Endothelial cell of umbilical vein (primary cell): ENCODE measurements around the gene CWC25. TPM values are rescaled to one million over a fixed set of nuclear protein-coding genes. Genes with fewer than 3 reads are reported as not detected.

Experiments
- BruUV-seq: library from RNA; stranded (reverse); fragments of 400-500 nt; replicated peaks from 2 replicates; lab custom pipeline; 2021; lab: Mats Ljungman, UMichigan
- CTCF ChIA-PET: fragments of 300-600, 350-600 bp; sonication (Branson Sonifier 250); formaldehyde crosslinking; loops from one replicate; lab custom pipeline; 2021; ENCODE audit warnings: antibody characterized with exemption, inconsistent platforms; lab: Charles Lee
- POLR2A ChIA-PET: fragments of 300-600, 350-600 bp; sonication (Branson Sonifier 250); formaldehyde crosslinking; loops from one replicate; lab custom pipeline; 2021; ENCODE audit warnings: antibody characterized with exemption, inconsistent platforms; lab: Charles Lee
- DNase-seq: peaks from one replicate; pipeline ENCODE4 v3.0.0-alpha.2; 2011; ENCODE audit warnings: low read depth, low spot score
- FAIRE-seq: peaks from 2 replicates; lab custom pipeline; 2011; peaks lifted over from hg19 to GRCh38; lab: Jason Lieb, UNC
- H2AFZ ChIP-seq: 2 replicates; pipeline ENCODE4 v1.6.0; 2012; ENCODE audit warnings: low read depth, low read length, control low read depth, inconsistent platforms
- H3K27ac ChIP-seq: 2 replicates; pipeline ENCODE4 v1.5.1; 2011; ENCODE audit warnings: low read depth, mild to moderate bottlenecking, control low read depth, low read length, moderate library complexity; ENCODE audit not compliant: insufficient read depth
- H3K27me3 ChIP-seq, 2 experiments: 2 replicates each; pipeline versions ENCODE4 v1.6.0 to v1.6.1; 2011; ENCODE audit warnings: low read length in 2 of 2, mixed read lengths in 1 of 2; ENCODE audit not compliant: control insufficient read depth in 2 of 2, insufficient read depth in 2 of 2
- H3K36me3 ChIP-seq, 2 experiments: 2 replicates in 1 of 2; 3 replicates in 1 of 2; pipeline ENCODE4 v1.5.1; 2011; ENCODE audit warnings: low read length in 2 of 2, mild to moderate bottlenecking in 1 of 2, moderate library complexity in 1 of 2; ENCODE audit not compliant: control insufficient read depth in 2 of 2, insufficient read depth in 2 of 2; ENCODE audit errors: extremely low read depth in 1 of 2
- H3K4me1 ChIP-seq: 3 replicates; pipeline ENCODE4 v1.5.1; 2011; ENCODE audit warnings: mild to moderate bottlenecking, low read length; ENCODE audit not compliant: control insufficient read depth, insufficient read depth; ENCODE audit errors: extremely low read depth
- H3K4me2 ChIP-seq: 2 replicates; pipeline ENCODE4 v1.6.1; 2011; ENCODE audit warnings: low read length, control low read depth, mixed read lengths; ENCODE audit not compliant: insufficient read depth
- H3K4me3 ChIP-seq, 3 experiments: fragments of 200-600 bp in 1 of 3; sonication (generic), shearing (Covaris generic) in 1 of 3; replicated peaks in 1 of 3; 2 replicates each; pipeline ENCODE4 v1.5.1; 2011 to 2016; ENCODE audit warnings: control low read depth in 3 of 3, low read length in 3 of 3, mild to moderate bottlenecking in 2 of 3, inconsistent platforms in 1 of 3, low read depth in 1 of 3, moderate library complexity in 1 of 3; ENCODE audit not compliant: insufficient read depth in 1 of 3
- H3K79me2 ChIP-seq: 2 replicates; pipeline ENCODE4 v1.6.0; 2012; ENCODE audit warnings: low read length, inconsistent platforms; ENCODE audit not compliant: control insufficient read depth, insufficient read depth
- H3K9ac ChIP-seq: replicated peaks from 2 replicates; pipeline ENCODE3; 2011; ENCODE audit warnings: low read length, control low read depth; ENCODE audit not compliant: insufficient read depth; ENCODE audit errors: extremely low read depth
- H3K9me1 ChIP-seq: replicated peaks from 3 replicates; pipeline ENCODE4 v1.6.0; 2011; ENCODE audit warnings: mild to moderate bottlenecking, low read length; ENCODE audit not compliant: control insufficient read depth, insufficient read depth; ENCODE audit errors: extremely low read depth
- H3K9me3 ChIP-seq: replicated peaks from 2 replicates; pipeline ENCODE4 v1.5.1; 2012; ENCODE audit warnings: low read length, inconsistent platforms; ENCODE audit not compliant: control insufficient read depth, insufficient read depth
- H4K20me1 ChIP-seq: replicated peaks from 2 replicates; pipeline ENCODE3; 2011; ENCODE audit warnings: mild to moderate bottlenecking, low read length; ENCODE audit not compliant: control insufficient read depth, insufficient read depth; ENCODE audit errors: extremely low read depth
- CTCF ChIP-seq, 2 donors: IDR thresholded peaks; 1 replicate in 1 of 2; 2 replicates in 1 of 2; pipeline ENCODE4 v1.5.1; 2011; ENCODE audit warnings: low read length in 2 of 2, mild to moderate bottlenecking in 2 of 2, moderate library complexity in 2 of 2, control low read depth in 1 of 2, inconsistent platforms in 1 of 2, low read depth in 1 of 2; ENCODE audit not compliant: insufficient read depth in 1 of 2; ENCODE audit errors: extremely low read depth in 1 of 2
- EZH2 ChIP-seq: IDR thresholded peaks from 2 replicates; pipeline ENCODE4 v1.6.1; 2012; ENCODE audit warnings: borderline replicate concordance, low read depth, mild to moderate bottlenecking, moderate library complexity, low read length, inconsistent platforms; ENCODE audit not compliant: severe bottlenecking
- FOS ChIP-seq: IDR thresholded peaks from 2 replicates; pipeline ENCODE4 v1.6.1; 2011; ENCODE audit warnings: mild to moderate bottlenecking, low read length, moderate library complexity, borderline replicate concordance; ENCODE audit not compliant: insufficient read depth
- GATA2 ChIP-seq: IDR thresholded peaks from 2 replicates; pipeline ENCODE4 v1.7.0; 2011; ENCODE audit warnings: low read depth, mild to moderate bottlenecking, moderate library complexity, mixed read lengths, low read length; ENCODE audit not compliant: insufficient read length, insufficient read depth
- JUN ChIP-seq: IDR thresholded peaks from 2 replicates; pipeline ENCODE4 v1.6.1; 2011; ENCODE audit warnings: borderline replicate concordance, low read depth; ENCODE audit not compliant: insufficient read length, insufficient read depth
- MAX ChIP-seq: IDR thresholded peaks from 2 replicates; pipeline ENCODE4 v1.6.1; 2011; ENCODE audit not compliant: insufficient read depth, insufficient read length
- POLR2A ChIP-seq: IDR thresholded peaks from 2 replicates; pipeline ENCODE4 v1.6.1; 2012; ENCODE audit warnings: low read depth, mild to moderate bottlenecking, control low read depth, low read length
- POLR2AphosphoS5 ChIP-seq: IDR thresholded peaks from 2 replicates; pipeline ENCODE4 v1.6.1; 2012; ENCODE audit warnings: low read depth, mild to moderate bottlenecking, control low read depth, low read length, moderate library complexity; ENCODE audit not compliant: insufficient read depth
- dilution Hi-C: fragments of 300-500 bp; cut with MboI; formaldehyde crosslinking; loops from one replicate; pipeline ENCODE4 v1.15.0; 2019; ENCODE audit warnings: low sequenced_read_pairs; ENCODE audit not compliant: extremely low pct_ligation_motif_present
- intact Hi-C: fragments of 100-400 bp; cut with micrococcal nuclease; formaldehyde crosslinking; loops from one replicate; pipeline ENCODE4 v1.10.0; 2022
- polyA plus RNA-seq, 4 experiments: library from polyadenylated mRNA; depleted of rRNA in 3 of 4; stranded (reverse) in 3 of 4; unstranded in 1 of 4; fragments of >200 nt; gene quantifications; 2 replicates each; pipeline versions ENCODE4 v1.2.1 to v1.2.3, GENCODE V29; 2011 to 2012; ENCODE audit warnings: missing spikeins in 1 of 4
- total RNA-seq: library from RNA; stranded (reverse); gene quantifications from 2 replicates; pipeline ENCODE4 v1.2.3, GENCODE V29; 2021

CWC25 gene
- total and polyA plus RNA-seq, 2 donors (not counting 3 experiments of a cell fraction or from before 2014, with no cell fraction given): 13.8 to 20.0 TPM

GRCh38 chr17:38786372-38786771 lies 38.7 kb downstream of the CWC25 start:
- ChIA-PET CTCF (no interaction called here), POLR2A (no interaction called here)
- dilution Hi-C loops: no loop called here
- no peak for DNase-seq
- no peak overlapping the region for H2AFZ ChIP-seq
- peaks cover 14 to 35% of the 10 kb centered on the region in 2 experiments for H3K36me3 ChIP-seq
- TF ChIP-seq FOS (no peak), JUN (no peak), POLR2A (no peak), GATA2 (no peak), CTCF (IDR thresholded peaks at IDR 0.05; ENCODE audit: extremely low read depth in 1 of 2, insufficient read depth in 1 of 2, low read depth in 1 of 2, low read length in 2 of 2) (no peak), POLR2AphosphoS5 (no peak), MAX (no peak), EZH2 (no peak)
- H3K27me3 ChIP-seq: no peaks in the 10 kb centered on the region
- H3K9ac ChIP-seq: no peak overlapping the region
- no peaks in the 10 kb centered on the region for H3K9me3 ChIP-seq
- no peak overlapping the region for H3K27ac ChIP-seq
- FAIRE-seq: no peak
- no peaks in the 10 kb centered on the region for H4K20me1 ChIP-seq
- intact Hi-C loops: no loop called here
- peaks cover 8% of the 10 kb centered on the region for H3K79me2 ChIP-seq
- no peak overlapping the region for H3K4me2 ChIP-seq
- no peak overlapping the region for H3K4me3 ChIP-seq
- BruUV-seq: no TSS peak
- no peaks in the 10 kb centered on the region for H3K9me1 ChIP-seq
- peaks cover 22% of the 10 kb centered on the region for H3K4me1 ChIP-seq
